SKM-1 (cell line): ENCODE measurements around the gene PPIP5K2.
"Not testable (repeated sequence)": the region's sequence is repeated elsewhere in the genome, so short reads cannot be mapped to it uniquely, and the experiment has no call there.

Source experiments
- DNase-seq: peaks from one replicate; lab custom pipeline; 2025; ENCODE audit not compliant: unreplicated experiment; lab: John Stamatoyannopoulos, UW

The PPIP5K2 gene

GRCh38 chr5:103205991-103206700 lies 86.0 kb downstream of the PPIP5K2 start:
- no peak for DNase-seq

GRCh38 chr5:103207011-103207410 lies 86.9 kb downstream of the PPIP5K2 start:
- no peak for DNase-seq

- no peak for DNase-seq
Measured at GRCh38 chr5:103207653-103208052, 87.6 kb downstream of the PPIP5K2 start.

- no peak for DNase-seq
Measured at GRCh38 chr5:103208460-103208859, 88.4 kb downstream of the PPIP5K2 start.

DNA sequence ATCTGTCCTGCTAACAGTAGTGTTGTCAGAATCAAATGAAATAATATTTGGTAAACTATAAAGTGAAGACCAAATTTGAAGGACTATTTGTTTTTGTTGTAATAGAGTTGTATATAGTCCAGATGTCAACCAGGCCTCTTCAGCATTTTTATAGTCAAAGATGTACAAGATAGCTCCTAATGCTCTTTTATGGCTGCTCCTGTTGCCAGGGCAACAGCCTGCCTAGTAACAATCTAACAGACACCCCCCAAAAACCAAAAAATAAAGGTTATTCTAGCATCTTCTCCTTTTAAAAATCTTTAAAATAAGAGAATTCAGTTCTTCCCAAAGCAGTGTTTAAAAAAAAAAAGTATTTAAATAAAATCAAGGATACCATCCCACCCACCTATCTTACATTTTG lies 89.0 kb downstream of the PPIP5K2 start:
- no peak for DNase-seq

- no peak for DNase-seq
Measured at GRCh38 chr5:103210952-103211351, 90.9 kb downstream of the PPIP5K2 start.

- no peak for DNase-seq
Measured at GRCh38 chr5:103211576-103212561, 91.8 kb downstream of the PPIP5K2 start.

DNA sequence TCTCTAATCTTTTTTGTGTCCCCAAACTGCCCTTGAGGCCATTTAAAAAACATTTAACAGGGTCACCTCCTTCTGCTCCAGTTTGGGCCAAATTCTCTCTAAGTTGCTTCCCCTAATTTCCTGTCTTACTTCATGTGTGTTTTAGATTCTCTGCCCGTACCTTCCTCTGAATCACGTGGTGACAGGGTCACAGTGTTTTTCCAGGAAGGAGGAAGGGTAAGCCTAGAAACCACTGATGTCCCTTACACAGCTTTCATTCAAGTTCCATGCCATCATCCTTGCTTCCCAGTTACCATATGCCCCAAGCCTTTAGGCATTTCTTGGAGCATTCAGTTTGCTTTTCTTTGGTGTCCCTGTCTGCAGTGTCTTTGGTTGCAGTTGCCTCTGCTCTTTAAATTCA lies 96.0 kb downstream of the PPIP5K2 start:
- no peak for DNase-seq

DNA sequence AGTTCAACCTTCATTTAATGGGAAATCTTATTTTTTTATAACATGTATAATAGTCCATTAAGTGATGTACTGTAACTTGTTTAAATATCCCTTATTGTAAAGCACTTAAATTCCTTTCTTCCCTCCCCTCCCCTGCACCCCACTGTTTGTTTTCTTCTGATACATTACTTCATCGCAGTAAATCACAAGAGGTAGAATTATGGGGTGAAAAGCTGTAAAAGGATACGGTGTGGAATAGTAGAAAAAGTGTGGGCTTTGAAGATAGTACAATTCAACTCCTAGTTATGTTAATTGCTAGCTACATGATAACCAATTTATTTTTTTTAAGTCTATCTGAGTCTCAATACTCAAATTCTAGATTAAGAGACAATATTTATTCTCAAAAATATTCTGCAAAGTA lies 96.6 kb downstream of the PPIP5K2 start:
- DNase-seq: no peak

- DNase-seq: no peak
Measured at GRCh38 chr5:103217101-103217500, 97.0 kb downstream of the PPIP5K2 start.

DNA sequence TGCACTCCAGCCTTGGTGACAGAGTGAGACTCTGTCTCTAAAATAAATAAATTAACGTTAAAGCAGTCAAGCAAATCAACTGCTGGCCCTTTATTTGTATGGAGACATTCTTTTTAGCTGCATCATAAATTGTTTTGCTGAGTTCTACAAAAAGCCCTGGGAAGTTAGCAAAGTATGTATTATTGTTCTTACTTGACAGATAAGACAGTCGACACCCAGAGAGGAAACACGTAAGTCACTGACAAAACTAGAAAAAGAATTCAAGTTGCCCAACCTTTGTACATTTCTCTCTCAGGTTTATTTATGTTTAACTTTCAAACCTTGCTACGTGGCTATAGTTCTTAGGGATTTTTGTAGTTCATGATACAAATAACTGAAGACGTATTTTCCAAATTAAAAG lies 98.1 kb downstream of the PPIP5K2 start:
- DNase-seq: no peak

GRCh38 chr5:103219074-103219473 lies 99.0 kb downstream of the PPIP5K2 start:
- DNase-seq: not testable (repeated sequence)

DNA sequence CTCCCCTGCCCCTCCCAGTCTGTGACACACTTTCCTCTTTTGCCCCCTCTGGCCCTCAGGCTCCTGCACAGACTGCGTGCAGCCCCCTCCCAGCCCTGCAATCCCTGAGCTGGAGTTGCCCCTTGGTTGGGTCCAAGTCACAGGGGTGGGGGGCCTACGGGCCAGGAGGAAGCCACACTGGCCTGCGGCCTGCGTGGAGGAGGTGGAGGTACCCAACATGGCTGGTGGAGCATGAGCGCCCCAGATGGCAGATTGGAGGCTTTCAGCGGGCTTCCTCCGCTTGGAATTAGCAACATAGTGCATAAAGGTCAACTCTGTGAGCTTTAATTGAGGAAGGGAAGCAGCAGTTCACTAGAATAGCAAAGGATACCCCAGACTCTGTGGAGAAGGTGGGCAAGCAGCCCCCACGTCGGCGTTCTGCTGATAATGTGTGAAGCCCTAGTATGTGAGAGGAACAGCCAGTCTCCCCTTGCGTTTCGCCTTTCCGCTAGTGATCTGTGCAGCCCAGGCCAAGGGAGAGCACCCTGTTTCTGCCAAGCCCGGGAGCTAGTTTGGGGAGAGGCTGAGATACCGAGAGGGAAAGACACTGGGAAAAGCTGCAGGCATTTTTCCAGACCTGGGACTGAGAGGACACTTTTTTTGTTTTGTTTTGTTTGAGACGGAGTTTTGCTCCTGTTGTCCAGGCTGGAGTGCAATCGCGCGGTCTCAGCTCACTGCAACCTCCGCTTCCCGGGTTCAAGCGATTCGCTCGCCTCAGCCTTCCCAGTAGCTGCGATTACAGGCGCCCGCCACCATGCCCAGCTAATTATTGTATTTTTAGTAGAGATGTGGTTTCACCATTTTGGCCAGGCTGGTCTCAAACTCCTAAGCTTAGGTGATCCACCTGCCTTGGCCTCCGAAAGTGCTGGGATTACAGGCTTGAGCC lies 103.2 kb downstream of the PPIP5K2 start:
- DNase-seq: no peak

DNA sequence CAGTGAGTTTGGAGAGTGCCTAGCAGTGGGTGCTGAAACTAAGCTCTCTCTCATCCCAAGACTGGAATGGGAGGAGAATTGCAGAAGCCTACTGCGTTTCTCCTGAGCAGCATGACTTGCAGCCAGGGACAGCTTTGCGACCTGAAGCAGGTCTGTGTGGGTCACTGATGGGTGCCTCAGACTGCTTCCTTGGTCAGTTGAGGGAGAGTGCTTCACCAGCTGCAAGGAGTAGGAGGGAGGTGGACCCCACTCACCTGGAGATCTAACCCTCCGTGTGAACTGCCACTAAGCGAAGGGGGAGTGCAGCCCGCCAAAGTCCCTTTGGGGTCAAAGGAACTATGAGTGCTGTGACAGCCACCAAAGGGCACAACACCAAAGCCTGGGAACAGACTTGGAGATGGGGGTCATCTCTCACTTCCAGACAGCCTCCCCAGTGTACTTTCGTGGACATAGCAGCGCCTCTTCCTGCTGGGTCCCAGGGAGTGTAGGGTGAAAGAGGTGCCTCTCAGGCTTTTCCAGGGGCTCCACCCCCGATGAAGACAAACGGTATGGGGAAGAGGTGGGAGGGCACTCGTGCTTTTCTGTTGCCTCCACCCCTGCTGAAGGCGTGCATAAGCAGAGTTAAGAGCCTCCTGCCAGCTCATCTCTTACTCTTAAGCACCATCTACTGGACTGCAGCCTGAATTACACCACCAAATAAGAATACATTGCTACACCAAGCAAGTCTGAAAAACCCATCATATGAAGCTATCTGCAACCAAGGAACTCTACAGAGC lies 104.2 kb downstream of the PPIP5K2 start:
- peak; percentile 56 for DNase-seq

GRCh38 chr5:103224894-103225246 lies 104.8 kb downstream of the PPIP5K2 start:
- DNase-seq: no peak

- no peak for DNase-seq
Measured at GRCh38 chr5:103228061-103228460, 108.0 kb downstream of the PPIP5K2 start.

DNA sequence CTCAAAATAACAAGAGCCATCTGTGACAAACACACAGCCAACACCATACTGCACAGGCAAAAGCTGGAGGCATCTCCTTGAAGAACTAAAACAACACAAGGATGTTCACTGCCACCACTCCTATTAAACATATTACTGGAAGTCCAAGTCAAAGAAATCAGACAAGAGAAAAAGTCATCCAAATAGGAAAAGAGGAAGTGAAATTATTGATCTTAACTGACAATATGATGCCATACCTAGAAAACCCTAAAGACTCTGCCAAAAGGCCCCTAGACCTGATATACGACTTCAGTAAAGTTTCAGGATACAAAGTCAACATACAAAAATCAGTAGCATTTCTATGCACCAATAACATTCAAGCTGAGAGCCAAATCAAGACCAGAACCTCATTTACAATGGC lies 108.5 kb downstream of the PPIP5K2 start:
- no peak for DNase-seq

GRCh38 chr5:103232393-103232999 lies 112.4 kb downstream of the PPIP5K2 start:
- DNase-seq: peak; percentile 13

DNA sequence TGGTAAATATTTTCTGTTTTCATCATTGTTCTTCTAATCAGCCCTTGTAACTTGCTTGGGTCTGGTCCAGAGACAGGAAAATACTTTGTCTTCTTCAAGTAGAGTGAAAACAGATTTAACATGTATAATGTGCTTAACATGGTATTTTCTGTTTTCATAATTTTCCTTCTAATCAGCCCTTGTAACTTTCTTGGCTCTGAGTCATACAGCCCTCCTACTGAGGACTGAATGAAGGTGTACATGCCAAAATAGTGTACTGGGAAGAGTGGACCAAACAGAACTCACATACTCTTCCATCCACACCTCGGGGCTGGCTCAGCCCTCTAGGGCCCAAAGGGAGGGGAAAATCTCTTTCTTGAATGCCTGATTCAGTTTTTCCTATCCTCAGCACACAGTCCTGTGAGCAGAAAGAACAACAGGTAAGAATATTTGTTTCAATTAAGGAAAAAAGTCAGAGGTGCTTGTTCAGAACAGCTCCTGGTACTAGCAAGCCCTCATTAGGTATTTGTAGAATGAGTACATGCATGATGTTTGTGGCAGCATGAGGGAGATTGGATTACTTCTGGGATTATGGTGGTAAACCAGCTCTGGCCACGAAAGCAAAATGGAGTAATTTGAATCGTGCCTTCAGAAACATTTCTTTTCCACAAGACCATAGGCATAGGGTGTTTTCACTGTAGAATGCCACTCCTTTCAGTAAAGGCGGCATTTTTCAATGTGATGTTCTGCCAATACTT lies 114.3 kb downstream of the PPIP5K2 start:
- DNase-seq: no peak
